ENCODE measurements around the gene ZNF564.
"Not testable (repeated sequence)": the region's sequence is repeated elsewhere in the genome, so short reads cannot be mapped to it uniquely, and the experiment has no call there.

The ZNF564 gene

GRCh38 chr19:12551060-12551832 lies at the start of gene ZNF564:
Gene ZNF564 (minus strand): TSS chr19:12551482. CDS start chr19:12551332, 150 bp downstream.
- intact Hi-C loops (cut with DNase I): loop anchor here (2.0 kb wide), 1 partner anchor 56 kb away; no protein-coding TSS in a partner anchor
- peak; percentile 94 to 100 (median 96) for DNase-seq

GRCh38 chr19:12597594-12597993 lies 46.3 kb upstream of the ZNF564 start:
- intact Hi-C loops (cut with DNase I): no loop called here

GRCh38 chr19:12596927-12597548 lies 45.8 kb upstream of the ZNF564 start:
- intact Hi-C loops (cut with DNase I): no loop called here
- DNase-seq: peak in 2 of 10 donors; percentile 10

More at GRCh38 chr19:12597594-12597993, 46.3 kb upstream of the ZNF564 start:
- DNase-seq: no peak

GRCh38 chr19:12596485-12596884 lies 45.2 kb upstream of the ZNF564 start:
- DNase-seq: no peak
- intact Hi-C loops (cut with DNase I): no loop called here

- intact Hi-C loops (cut with DNase I): no loop called here
- no peak for DNase-seq
Measured at GRCh38 chr19:12581100-12581499, 29.8 kb upstream of the ZNF564 start.

- no peak for DNase-seq
- intact Hi-C loops (cut with DNase I): no loop called here
Measured at GRCh38 chr19:12580180-12580694, 29.0 kb upstream of the ZNF564 start.

- intact Hi-C loops (cut with DNase I): no loop called here
- DNase-seq: peak in 1 of 10 donors; percentile 70
Measured at GRCh38 chr19:12578641-12579040, 27.4 kb upstream of the ZNF564 start.

GRCh38 chr19:12574036-12574435 lies 22.8 kb upstream of the ZNF564 start:
- peak in 1 of 10 donors; percentile 77 for DNase-seq
- intact Hi-C loops (cut with DNase I): no loop called here

GRCh38 chr19:12567951-12568350 lies 16.7 kb upstream of the ZNF564 start:
- intact Hi-C loops (cut with DNase I): no loop called here
- DNase-seq: no peak

GRCh38 chr19:12566380-12566779 lies 15.1 kb upstream of the ZNF564 start:
- intact Hi-C loops (cut with DNase I); DNase-seq: not testable (repeated sequence)

GRCh38 chr19:12564016-12564664 lies 12.9 kb upstream of the ZNF564 start:
- intact Hi-C loops (cut with DNase I): loop anchor here (1.0 kb wide), 1 partner anchor 108 kb away; no protein-coding TSS in a partner anchor
- DNase-seq: peak; percentile 77 to 99 (median 93)

GRCh38 chr19:12555456-12555930 lies 4.2 kb upstream of the ZNF564 start:
- intact Hi-C loops (cut with DNase I): no loop called here
- peak in 1 of 10 donors; percentile 49 for DNase-seq

GRCh38 chr19:12546903-12547302 lies 4.4 kb downstream of the ZNF564 start:
- intact Hi-C loops (cut with DNase I): no loop called here
- no peak for DNase-seq

GRCh38 chr19:12546068-12546467 lies 5.2 kb downstream of the ZNF564 start:
- intact Hi-C loops (cut with DNase I): no loop called here
- DNase-seq: no peak

GRCh38 chr19:12545267-12545666 lies 6.0 kb downstream of the ZNF564 start:
- intact Hi-C loops (cut with DNase I): no loop called here
- no peak for DNase-seq

GRCh38 chr19:12544401-12544876 lies 6.8 kb downstream of the ZNF564 start:
- intact Hi-C loops (cut with DNase I): no loop called here
- DNase-seq: no peak

GRCh38 chr19:12543855-12544254 lies 7.4 kb downstream of the ZNF564 start:
- DNase-seq: no peak
- intact Hi-C loops (cut with DNase I): no loop called here

GRCh38 chr19:12527034-12527836 lies 24.0 kb downstream of the ZNF564 start:
- intact Hi-C loops (cut with DNase I): no loop called here
- no peak for DNase-seq

GRCh38 chr19:12526542-12526941 lies 24.7 kb downstream of the ZNF564 start:
- intact Hi-C loops (cut with DNase I): no loop called here
- no peak for DNase-seq

GRCh38 chr19:12521996-12522395 lies 29.3 kb downstream of the ZNF564 start:
- DNase-seq: no peak
- intact Hi-C loops (cut with DNase I): no loop called here
